MV-4-11 (cell line): ENCODE measurements around the gene HELLS.
"Not testable (repeated sequence)": the region's sequence is repeated elsewhere in the genome, so short reads cannot be mapped to it uniquely, and the experiment has no call there.

Source experiments
- DNase-seq: peaks from one replicate; lab custom pipeline; 2025; lab: John Stamatoyannopoulos, UW

Gene HELLS

DNA sequence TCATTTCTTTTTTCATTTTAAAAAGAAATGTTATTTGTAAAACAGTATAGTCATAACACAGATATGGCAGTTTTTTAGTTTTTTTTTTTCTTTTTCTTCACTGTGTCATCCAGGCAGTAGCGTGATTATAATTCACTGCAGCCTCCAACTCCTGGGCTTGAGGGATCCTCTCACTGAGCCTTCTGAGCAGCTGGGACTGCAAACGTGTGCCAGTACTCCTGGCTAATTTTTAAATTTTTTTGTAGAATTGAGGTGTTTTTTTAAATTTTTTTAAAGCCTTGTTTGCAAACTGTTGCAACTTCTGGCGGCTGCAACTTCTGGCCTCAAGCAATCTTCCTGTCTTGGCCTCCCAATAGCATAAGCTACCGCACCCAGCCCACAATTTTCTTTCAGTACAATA is 63.0 kb downstream of the HELLS start:
- no peak for DNase-seq

DNA sequence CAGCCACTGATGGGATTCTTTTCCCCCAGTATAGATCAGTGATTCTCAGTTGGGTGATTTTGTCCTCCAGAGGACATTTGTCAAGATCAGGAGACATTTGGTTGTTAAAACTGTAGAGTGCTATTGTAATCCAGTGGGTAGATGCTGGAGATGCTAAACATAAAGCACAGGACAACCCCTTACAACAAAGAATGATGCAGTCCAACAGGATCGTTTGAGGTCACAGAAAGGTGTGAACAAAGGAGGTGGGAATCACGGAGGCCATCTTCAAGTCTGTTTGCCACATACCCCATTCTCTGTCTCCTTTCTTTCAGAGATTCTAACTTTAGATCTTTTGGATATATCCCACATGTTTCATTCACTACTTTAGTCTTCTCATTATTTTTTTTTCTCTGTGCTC is 69.0 kb downstream of the HELLS start:
- DNase-seq, result no peak

DNA sequence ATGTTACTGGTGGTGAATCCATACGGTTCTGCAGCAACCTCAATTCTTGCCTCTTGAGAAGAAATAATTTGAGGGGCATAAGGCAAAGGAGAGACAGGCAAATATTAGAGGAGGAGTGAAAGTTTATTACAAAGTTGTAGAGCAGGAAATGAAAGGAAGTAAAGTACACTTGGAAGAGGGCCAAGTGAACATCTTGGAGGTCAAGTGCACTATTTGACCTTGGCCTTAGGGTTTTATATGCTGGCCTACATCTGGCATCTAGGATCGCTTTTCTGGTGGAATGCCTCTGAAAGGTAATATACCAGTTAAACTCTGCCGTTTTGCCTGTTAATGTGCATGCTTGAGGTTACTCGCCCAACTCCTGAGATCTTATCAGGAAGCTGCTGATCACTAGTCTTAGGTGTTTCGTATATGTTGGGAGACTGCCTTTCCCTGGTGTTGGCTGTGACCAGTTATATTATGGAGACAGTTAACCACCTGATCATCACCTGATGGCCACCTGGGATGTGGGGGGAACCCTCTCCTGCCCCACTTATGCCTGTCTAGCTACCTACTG is 71.9 kb downstream of the HELLS start:
- no peak for DNase-seq

DNA sequence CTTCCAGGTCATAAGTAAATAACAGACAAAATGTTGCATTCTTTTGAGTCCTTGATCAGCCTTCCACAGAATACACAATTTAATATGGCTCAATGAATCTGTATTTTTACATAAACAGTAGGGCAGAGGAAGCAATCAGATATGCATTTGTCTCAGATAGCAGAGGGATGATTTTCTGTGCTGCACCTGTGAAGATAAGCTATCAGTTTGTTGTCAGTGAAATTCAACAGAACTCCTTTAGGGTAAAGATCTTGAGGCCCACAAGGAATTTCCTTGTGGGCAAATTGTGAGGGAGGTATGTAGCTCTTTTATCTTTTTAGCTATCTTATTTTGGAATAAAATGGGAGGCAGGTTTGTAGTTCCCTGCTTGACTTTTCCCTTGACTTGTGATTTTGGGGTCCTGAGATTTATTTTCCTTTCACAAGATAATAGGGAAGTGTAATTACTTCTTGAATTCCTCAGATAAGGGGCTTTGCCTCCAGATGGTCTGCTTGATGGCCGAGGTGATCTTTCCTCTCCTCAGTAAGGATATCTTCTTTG is 77.1 kb downstream of the HELLS start:
- no peak for DNase-seq

DNA sequence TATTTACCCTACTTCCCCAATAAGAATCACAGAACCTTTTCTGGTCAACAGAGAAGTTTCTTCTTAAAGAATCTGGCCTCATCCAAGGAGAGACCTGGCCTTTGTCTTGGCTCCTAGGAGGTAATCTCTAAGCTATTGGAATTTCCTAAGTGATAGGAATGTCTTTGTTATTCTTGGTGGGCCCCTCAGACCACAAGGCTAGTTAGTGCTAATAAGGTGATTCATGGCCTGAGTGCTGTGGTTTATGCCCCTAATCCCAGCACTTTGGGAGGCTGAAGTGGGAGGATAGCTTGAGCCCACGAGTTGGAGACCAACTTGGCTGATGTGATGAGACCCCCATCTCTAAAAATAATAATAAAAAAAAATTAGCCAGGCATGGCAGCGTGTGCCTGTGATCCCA is 78.0 kb downstream of the HELLS start:
- no peak for DNase-seq

DNA sequence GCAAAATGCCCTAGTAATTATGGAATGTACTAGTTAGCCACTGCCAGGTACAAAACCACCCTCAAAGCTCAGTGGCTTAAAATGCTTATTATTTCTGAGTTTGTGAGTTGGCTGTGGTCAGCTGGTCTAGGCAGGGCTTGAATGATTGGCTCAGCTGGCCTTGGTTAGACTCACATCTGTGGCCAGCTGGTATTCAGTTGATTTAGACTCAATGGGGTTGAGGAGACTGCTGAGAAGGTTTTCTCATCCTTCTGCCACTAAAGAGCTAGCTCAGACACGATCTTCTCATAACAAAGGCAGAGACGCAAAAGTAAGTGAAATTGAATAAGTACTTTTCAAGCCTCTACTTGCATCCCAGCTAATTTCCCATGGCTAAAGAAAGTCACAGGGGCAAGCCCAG is 80.9 kb downstream of the HELLS start:
- DNase-seq, result no peak

DNA sequence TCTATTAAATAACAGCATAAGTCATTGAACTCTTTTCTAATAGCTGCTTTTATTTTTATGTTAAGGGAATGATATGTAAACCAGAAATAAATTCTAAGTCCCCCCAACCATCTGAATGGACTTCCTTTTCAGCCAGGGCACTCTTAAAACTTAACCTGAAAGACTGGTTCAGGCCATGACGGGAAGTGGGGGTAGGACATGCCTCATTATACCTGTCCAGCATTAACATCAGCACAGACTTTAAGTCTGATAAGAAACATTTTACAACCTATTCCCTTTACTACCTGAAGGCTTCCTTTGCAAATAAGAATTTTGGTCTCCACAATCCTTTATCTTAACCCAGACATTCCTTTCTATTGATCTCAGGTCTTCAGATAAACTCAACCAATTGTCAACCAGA is 81.9 kb downstream of the HELLS start:
- DNase-seq, result no peak

DNA sequence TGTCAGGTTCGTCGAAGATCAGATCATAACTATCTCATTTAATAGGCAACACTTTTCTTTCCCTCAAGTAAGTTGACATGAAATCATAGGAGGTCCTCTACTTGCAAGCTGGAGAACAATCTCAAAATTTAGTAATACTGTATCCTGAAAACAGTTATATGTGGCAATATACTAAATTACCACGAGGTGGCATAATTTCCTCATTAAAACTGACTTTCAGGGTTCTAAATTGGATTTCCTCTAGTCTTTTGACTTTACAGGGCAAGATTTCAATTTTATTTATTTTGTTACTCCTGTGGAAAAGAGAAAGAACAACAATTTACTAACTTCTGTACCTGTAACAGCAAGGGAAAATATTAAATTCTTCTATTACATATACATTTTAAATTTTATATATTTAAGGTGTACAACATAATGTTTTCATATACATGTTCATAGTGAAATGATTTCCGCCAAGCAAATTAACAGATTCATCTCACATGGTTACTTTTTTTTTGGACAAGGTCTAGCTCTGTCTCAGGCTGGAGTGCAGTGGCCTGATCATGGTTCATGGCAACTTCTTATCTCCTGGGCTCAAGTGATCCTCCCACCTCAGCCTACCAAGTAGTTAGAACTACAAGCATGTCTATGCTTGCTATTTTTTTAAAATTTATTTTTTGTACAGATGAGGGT is 84.6 kb downstream of the HELLS start:
- DNase-seq, result peak; percentile 17

DNA sequence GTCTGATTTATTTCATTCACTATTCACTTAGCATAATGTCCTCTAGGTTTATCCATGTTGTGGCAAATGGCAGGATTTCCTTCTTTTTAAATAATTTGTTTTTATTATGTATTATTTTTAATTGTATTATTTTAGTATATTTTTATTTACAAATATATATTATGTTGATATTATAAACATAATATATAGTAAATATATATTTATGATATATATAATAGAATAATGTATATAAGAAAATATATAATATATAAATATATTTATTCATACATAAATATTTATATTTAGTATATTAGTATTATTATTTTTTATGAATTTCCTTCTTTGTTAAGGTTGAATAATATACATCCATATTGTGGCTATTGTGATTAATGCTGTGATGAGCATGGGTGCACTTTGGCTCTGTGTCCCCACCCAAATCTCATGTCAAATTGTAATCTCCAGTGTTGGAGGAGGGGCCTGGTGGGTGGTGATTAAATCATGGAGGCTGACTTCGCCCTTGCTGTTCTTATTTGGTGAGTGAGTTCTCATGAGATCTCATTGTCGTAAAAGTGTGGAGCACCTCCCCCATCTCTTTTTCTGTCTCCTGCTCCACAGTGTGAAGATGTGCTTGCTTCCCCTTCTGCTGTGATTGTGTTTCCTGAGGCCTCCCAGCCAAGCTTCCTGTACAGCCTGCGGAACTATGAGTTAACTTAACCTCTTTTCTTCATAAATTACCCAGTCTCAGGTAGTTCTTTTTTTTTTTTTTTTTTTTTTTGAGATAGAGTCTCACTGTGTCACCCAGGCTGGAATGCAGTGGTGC is 85.7 kb downstream of the HELLS start:
- DNase-seq, result peak; percentile 2

DNA sequence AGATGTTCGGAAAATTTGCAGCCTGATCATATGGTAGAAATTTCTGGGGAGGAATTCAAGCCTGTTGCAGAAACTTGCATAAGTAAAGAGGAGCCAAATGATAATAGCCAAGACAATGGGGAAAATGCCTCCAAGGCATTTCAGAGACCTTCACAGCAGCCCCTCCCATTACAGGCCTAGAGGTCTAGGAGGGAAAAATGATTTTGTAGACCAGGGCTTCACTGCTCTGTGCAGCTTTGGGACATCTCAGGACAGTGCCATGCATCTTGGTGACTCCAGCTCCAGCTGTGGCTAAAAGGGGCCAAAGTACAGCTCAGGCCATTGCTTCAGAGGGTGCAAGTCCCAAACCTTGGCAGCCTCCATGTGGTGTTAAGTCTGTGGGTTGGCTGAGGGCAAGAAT is 87.4 kb downstream of the HELLS start:
- DNase-seq, result no peak

DNA sequence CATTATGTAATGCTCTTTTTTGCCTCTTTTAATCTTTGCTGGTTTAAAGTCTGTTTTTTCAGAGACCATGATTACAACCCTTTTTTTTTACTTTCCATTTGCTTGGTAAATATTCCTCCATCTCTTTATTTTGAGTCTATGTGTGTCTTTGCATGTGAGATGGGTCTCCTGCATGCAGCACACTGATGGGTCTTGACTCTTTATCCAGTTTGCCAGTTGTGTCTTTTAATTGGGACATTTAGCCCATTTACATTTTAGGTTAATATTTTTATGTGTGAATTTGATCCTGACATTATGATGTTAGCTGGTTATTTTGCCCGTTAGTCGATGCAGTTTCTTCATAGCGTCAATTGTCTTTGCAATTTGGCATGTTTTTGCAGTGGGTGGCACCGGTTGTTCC is 92.5 kb downstream of the HELLS start:
- DNase-seq, result not testable (repeated sequence)

DNA sequence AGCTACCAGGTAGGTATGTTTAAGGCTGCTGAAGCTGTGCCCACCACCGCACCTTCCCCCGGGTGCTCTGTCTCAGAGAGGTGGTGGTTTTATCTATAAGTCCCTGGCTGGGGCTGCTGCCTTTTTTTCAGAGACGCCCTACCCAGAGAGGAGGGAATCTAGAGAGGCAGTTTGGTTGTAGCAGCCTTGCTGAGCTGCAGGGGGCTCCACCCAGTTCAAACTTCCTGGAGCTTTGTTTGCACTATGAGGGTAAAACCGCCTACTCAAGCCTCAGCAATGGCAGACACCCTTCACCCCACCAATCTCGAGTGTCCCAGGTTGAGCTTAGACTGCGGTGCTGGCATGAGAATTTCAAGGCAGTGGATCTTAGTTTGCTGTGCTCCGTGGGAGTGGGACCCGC is 94.3 kb downstream of the HELLS start:
- no peak for DNase-seq

DNA sequence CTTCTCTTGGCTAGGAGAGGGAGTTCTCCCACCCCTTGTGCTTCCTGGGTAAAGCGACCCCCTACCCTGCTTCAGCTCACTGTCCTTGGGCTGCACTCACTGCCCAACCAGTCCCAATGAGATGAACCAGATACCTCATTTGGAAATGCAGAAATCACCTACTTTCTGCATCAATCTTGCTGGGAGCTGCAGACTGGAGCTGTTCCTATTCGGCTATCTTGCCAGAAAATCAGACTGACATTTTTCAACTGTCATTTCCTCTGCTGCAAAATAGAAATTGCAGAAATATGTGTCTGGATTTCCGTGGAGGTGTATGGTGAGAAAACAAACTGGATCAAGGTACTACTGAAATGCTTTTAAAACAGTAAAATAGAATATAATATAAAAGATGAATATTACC is 95.0 kb downstream of the HELLS start:
- DNase-seq, result no peak

DNA sequence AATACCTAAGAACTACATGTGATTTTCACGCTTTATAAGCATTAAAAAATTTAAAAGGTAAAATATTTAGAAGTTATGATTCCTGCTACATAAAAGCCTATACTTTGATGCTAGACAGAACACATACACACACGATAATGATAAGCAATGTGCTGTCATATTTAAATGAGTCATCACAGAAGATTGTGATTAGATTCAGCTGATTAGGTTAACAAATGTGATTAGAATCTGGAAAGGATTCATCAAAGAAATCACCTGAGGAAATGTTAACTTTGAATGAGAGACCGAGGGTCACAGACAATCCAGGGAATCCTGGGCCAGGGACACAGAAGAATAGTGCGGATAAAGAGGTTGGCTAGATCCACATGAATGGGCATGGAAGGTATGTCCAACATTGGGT is 95.9 kb downstream of the HELLS start:
- no peak for DNase-seq

DNA sequence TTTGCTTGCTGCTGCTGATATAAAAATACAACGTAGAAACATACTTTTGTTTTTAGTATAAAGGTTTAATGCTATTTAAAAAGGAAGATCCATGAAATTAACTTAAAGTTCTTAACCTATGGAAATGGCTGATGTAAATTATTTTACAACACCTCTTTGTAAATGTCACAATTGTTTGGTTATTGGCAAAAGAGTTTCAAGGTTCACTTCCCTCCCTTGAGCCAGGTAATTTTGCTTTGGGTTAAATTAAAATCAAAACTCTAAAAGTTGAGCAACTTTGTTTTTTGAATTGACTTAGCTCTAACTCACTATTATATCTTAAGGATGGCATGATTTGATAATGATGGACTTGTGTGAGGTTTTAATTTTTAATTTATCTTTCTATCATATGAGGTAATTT is 98.8 kb downstream of the HELLS start:
- no peak for DNase-seq

DNA sequence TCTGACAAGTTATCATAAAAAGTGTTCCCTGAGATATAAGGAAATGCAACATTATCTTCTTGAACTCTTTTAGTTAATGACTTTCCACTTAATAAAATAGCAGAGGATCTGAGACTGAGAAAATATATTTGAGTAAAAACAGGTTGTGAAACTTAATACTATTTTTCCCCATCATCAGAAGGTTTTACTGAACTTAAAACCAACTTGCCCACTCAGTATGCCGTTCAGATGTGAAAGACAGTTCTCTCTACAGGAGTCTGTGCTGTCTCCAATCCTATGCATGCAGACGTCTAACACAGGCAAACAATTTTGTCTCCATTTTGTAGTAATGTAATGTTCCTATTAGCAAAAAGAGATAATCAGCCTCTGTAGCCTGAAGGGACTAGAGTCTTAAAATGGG is 99.7 kb downstream of the HELLS start:
- DNase-seq, result no peak
